NCI-H1105 treated with DMSO at 0.1 percent for 48 hours (cell line): ENCODE data around the gene CDK4.

Experiments
- DNase-seq: peaks from one replicate; lab custom pipeline; 2025; lab: John Stamatoyannopoulos, UW

CDK4 gene

DNA sequence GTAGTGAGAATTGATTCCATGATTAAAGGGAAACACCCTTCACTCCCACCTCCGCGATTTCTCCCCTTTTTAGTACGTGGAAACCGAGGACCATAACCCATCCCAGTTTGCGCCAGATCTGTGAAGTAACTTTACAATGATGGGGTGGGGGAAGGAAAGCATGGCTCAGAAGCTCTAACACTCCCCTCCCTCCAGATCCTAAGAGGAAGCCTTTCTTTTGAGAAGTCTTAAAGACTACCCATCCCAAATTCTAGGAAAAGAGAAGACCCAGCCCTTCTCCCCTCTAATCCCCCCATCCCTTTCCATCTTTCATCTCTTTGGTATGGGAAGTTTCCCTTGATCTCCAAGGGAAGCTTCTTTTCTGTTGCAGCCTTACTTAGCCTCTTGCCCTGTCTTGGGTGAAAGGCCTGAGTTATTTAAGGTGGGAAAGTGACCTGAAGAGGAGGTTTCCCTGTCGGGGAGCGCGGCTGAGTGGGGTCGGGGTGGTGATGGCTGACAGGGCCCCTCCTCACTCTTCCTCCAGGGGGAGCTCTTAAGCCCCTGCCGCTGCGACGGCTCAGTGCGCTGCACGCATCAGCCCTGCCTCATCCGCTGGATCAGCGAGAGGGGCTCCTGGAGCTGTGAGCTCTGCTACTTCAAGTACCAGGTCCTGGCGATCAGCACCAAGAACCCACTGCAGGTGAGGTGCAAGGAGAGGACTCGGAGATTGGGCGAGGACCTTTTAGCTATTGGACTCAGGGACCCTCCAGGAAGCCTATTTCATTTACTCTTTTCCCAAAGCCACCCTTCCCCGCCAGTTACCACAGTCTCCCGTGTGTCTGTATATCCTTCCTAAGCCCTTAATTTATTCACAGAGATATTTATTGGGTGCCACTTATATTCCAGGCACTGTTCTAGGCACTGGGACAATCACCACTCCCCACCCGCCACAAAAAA, 4.6 kb upstream of the CDK4 start:
- DNase-seq, result no peak

DNA sequence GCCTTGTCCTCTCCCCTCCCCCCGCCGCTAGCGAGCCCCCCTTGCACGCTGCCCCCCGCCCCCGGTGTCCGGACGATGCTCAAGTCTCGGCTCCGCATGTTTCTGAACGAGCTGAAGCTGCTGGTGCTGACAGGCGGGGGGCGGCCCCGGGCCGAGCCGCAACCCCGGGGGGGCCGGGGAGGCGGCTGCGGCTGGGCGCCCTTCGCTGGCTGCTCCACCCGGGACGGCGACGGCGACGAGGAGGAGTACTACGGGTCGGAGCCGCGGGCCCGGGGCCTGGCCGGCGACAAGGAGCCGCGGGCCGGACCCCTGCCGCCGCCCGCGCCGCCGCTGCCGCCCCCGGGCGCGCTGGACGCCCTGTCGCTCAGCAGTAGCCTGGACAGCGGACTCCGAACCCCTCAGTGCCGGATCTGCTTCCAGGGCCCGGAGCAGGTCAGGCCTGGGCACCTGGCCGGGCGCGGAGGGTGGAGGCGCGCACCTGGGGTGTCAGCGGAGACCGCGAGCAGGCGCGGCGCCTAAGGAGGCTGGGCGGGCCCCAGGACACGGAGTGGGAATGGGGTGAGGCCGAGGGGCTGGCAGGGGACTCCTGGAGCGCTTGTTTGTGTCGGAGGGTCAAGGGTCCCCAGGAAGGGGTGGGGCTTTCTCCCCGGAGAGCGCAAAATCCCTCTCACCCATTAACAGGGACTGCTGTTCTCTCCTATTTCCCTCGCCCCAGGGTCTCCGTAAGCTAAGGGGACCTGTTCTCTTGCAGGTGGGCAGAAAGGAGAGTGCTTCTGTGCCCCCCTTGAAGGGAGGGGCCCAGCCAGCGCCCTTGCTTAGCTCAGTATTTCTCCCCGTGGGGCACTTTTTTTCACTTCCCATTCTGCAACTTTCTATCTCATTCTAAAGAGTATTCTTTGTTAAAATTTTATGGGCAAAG, 3.6 kb upstream of the CDK4 start:
- DNase-seq, result no peak

DNA sequence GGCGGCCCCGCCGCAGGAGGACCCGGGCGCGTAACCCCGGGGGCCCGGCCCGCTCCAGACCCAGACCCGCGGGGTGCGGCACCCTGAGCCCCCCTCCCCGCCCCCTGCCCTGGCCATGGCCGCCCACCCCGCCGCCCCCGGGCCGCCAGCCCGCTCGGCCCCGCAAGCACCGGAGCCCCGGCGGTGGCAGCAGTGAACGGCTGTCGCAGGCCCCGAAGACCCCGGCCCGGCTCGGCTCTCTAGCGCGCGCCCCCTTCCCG, 3.0 kb upstream of the CDK4 start:
- no peak for DNase-seq

DNA sequence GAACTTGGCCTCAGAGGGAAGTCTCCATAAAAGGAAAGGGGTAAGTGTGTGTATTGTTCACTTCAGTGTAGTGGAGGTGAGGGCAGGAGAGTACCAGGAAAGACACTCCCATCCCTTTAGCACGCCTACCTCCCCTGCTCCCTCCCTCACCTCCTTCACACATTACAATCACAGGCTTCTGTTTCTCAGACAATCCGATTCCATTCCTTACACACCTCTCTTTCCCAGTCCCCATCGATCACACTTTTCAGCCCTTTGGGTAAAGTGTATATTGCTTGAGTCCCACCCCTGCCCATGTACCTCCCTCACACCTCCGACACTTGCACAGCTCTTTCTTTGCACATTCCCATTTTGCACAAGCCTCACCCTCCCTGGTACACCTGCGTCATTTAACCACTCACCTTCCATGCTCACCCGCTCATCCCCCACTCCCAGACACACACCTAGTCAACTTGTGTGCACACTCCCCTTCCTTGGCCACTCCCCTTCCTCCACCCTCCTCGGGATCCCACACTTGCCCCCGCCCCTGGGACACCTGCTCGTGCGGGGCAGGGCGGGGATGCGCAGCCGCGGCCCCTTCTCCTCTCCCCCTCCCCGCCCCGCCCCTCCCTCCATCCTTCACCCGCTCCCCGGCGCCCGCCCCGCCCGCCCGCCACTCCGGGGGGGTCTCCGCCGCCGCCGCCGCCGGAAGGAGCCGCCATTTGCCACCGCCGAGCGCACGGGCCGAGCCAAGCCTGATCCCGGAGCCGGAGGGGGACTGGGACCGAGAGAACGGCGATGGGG, 2.5 kb upstream of the CDK4 start, which contains the start of gene MARCHF9:
Gene MARCHF9 (plus strand): TSS at position 693 of the 783 bp plus-strand sequence. CDS start 426 bp downstream, outside the sequence.
- peak; percentile 70 for DNase-seq

DNA sequence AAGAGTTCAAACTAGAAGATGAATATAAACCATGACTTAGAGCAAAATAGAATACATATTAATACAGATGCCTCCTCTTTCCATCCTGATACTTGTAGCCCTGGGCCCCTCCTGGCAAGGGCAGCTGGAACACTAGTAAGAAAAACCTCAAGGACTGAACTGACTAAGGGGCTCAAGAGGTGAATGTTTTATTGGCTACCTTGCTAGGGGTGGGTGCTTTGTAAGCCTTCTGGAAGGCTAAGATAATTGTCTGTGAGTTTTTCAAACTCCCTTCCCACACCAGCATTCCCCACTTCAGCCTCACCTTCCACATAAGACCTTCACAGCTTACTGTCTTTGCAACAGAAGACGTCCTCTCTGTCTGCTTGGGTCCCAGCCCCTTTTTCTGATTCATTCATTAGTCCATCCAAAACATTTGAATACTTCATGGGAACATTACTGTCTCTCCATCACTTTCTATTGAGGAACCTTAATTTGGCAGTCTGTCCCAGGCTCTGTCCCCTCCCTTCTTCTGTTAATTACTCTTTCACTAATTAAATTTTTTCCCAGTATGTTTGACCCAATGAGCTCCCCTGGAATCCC, 1.7 kb upstream of the CDK4 start:
- no peak for DNase-seq

DNA sequence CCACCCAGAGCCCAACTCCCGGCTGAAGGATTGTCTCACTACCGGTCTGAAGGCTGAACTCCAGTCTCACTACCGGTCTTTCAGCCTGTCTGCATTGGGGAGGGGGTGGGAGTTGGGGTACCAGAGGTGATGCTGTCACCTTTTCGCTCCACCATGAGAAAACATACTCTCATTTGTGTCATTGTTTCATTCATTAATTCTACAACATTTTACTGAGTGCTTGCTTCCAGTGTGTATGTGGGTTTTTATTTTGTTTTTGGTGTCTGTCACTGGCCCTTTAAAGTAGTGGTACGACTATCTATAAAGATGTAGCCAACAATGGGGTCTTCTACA, 524 bp upstream of the CDK4 start:
- DNase-seq, result no peak

DNA sequence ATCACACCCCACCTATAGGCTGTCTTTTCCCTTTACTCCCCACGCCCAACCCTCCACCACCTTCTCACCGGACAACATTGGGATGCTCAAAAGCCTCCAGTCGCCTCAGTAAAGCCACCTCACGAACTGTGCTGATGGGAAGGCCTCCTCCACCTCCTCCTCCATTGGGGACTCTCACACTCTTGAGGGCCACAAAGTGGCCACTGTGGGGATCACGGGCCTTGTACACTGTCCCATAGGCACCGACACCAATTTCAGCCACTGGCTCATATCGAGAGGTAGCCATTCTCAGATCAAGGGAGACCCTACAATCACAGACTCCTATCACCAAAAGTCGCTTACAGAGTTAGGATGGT, 700 bp downstream of the CDK4 start:
- DNase-seq, result no peak

DNA sequence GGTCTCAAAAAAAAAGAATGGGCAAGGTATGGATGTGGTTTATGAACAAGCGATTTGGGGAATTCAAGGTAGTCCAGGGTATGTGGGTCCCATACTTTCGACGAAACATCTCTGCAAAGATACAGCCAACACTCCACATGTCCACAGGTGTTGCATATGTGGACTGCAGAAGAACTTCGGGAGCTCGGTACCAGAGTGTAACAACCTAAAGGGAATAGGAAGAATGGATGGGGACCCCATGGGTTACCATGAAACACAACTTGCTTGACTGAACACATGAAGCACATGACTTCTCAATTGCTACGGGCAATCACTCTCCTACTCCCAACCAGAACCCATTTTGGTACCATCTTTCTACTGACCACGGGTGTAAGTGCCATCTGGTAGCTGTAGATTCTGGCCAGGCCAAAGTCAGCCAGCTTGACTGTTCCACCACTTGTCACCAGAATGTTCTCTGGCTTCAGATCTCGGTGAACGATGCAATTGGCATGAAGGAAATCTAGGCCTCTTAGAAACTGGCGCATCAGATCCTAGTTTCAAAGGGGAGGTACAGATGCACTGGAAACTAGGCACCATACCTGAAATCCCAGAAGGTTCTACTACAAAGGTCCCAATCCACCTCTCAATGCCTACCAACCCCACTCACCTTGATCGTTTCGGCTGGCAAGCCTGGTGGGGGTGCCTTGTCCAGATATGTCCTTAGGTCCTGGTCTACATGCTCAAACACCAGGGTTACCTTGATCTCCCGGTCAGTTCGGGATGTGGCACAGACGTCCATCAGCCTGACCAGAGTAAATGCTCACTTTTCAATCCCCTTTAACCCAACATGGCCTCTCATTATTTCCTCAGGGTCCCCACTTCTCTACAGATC, 1.3 kb downstream of the CDK4 start:
- no peak for DNase-seq

DNA sequence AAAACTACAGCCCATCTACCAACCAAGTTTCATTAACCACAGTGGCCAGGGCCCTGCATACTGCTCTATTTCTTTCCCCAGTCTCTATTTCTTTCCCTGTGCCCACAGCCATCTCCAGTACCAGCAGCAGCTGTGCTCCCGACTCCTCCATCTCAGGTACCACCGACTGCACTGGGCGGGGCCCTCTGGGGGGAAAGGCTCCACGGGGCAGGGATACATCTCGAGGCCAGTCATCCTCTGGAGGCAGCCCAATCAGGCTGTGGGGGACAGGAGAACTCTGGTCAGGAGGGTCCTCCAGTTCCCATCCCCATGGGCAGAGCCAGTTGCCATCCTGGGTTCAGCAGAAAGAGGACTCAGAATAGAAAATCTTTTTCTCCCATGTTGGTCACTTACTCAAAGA, 3.0 kb downstream of the CDK4 start:
- DNase-seq, result no peak

DNA sequence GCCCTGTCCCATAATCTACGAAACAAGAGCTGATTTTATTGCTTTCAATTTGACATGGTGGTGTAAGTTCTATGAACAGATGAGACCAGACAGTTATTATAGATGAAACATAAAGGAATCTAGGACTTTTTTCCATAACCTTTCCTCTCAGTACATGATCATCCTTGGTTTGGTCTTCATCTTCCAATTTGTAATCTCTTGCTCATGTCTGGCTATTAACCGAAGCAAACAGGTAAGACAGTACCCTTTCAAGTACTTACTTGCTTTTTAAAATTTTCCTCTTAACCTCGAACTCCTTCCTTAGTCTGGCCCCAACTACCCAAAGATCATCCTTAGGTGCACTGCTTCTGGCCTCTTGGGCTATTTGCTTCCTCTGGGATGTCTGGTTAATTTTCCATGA, 6.1 kb downstream of the CDK4 start:
- DNase-seq, result no peak

DNA sequence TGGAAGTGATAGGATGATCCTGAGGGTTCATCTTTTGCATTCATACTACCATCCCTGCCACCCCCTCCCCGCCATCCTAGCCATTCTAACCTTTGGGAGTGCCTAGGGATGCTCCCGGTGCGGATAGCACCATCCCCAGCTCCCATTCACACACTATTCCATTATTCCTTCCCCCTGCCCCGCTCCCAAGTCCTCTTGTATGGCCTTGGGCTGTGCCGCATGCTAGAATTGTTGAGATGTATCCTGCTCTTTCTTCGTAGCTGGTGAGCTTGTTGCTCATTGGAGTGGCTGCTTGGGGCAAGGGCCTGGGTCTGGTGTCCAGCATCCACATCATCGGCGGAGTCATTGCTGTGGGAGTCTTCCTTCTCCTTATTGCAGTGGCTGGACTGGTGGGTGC, 6.6 kb downstream of the CDK4 start:
- DNase-seq, result no peak

DNA sequence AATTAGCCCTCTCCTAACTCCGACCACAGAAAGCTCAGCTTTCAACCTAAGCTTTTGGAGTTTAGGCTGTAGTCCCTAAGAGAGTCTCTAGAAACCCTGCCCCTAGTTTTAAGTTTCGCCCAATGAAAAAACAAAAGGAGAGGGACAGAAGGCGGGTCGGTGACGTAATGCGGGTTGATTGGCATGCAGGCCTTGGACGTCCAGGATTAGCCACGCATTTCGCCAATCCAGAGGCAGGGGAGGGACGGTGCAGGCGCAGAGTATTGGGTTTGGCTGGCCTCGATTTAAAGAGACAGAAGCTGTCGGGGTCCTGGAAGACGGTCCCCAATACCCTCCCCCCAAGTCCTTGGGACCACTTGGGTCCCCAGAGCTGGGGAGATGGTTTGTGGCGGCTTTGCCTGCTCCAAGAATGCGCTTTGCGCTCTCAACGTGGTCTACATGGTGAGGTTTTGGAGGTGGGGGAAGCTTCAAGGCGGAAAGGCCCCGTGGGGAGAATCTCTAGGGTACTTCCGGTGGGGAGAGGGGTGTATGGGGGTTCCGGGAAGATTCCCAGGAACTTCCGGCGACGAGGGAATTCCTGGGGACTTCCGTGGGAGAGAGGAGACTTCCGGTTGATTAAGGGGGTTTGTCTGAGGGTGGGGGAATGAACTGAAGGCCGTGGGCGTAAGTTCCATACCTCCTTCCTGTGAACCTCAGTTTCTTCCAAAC, 7.2 kb downstream of the CDK4 start, which contains the start of gene TSPAN31:
Gene TSPAN31 (plus strand): TSS at position 263 of the 708 bp plus-strand sequence. CDS start 116 bp downstream, at position 379.
- peak; percentile 90 for DNase-seq

DNA sequence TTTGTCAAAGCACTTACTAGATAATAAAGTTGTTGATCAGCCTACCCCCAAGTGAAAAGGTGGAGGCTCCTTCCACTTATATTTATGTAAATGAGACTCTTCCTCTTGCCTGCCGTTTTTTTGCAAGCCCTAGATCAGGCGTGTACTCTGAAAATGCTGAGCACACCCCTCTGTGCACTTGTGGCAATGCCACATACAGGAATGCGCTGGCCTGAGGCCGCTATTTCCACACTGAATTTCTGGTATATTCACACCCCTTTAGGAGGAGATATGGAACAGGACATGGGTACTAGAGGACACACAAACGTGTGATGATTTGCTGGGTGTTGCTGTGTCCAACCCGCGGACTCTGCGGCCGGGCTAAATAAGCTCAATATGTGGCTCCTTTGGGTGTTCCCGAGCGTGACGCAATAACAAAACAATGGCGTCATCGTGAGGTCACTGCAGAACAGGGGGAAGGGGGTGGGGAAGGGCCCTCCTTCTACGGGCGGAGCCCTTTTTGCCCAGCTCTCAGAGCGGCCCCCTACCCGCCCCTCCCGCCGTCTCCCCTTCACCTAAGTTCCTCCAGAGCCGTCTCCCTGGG, 7.8 kb downstream of the CDK4 start:
- DNase-seq, result no peak

DNA sequence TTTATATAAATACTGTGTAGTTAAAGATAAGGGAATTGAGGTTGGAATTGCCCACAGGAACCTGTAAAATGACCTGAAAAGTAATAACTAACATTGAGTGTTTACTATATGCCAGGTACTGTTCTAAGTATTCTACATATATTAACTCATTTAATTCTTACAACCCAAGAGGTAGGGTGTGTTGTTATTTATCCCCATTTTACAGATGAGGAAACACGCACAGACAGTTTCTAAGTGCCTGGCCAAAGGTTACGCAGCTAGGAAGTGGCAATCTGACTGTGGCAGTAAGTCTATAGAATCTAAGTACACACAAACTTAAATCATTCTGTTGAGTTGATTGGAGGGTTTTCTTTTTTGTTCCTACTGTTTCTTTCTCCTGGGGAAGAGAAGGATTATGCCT, 8.3 kb downstream of the CDK4 start:
- DNase-seq, result no peak

DNA sequence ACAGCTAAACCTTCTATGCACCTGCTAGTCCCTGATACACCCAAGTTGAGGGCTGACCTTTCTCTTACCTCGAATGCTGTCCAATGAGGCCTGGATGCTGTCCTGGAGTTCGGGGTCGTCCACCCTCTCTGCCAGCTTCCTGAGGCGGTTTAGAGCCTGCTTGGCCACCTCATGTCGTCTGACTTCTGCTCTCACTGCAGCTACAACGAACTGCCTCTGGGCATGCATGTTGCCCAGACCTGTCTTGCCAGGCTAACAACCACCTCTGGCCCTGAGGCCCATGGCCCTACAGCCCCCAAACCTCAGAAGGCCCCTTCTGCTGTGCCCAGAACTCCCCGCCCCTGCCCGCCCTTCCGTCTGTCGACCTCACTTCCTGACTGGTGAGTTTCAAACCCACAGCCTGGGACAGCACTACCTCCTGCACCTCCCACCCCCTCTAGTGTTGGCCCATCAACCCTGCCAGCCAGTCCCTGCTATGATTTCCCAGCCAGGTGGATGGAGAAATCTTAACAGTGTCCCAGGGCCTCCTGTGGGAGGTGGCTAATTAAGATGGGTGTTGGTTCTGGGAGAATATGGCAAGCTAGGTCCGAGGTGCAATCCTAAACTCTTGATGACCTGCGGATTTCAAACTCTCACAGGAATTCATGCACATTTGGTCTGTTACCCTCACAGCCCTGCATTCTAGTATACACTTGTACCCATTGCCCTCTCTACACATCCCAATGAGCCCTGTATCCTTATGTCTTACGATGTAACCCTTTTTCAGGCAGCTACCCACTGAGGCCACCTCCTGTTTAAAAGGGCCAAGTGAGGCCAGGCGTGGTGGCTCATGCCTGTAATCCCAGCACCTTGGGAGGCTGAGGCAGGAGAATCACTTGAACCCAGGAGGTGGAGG, 10.0 kb downstream of the CDK4 start:
- no peak for DNase-seq

DNA sequence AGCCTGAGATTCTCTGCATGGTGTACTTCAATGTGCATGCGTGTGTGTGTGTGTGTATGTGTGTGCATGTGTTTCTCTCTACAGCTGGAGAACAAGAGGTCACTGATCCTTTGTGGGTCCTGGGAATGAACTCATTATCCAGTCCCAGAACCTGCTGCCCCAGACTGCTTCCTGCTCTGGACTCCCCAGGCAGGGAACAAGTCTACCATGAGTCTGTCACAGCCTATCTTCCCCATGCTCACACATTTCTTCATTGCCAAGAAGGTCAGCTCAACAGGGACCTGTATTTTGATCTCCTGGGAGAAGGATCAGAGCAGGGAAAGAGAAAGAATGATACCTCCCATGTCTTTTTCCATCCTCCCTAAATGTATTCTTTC, 10.7 kb downstream of the CDK4 start:
- DNase-seq, result no peak

DNA sequence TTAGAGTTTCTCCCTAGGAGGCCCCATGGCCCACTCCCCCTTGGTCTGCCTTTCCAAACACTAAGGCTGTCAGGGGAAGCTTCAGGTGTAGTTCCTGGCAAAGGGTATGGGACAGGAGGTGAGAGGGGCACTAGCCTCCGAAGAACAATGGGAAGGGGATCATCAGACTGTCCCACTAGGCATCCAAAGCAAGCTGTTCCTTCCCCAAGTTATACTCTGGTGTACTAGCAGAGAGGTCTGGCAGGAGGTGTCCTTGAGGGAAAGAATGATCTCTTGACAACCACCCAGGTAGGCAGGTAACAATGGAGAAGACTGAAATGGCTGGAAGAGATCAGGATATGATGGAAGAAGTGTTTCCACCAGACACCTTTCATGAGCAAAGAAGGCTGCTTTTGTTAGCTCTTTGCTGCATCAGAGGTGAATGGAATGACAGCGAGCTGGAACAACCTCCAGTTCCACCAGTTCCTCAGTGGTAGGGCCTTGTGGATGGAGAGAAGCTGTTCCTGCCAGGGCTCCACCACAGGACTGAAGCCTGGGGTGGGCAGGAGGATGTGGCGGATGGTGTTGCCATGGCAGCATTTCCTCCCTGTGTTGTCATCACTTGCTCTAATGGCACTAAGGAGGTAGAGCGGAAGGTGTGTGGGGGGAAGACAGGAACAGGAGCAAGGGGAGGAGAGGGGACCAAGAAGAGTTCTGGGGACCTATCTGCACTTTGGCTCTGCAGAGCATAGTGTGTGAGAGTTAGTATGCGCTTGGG, 11.3 kb downstream of the CDK4 start:
- no peak for DNase-seq

DNA sequence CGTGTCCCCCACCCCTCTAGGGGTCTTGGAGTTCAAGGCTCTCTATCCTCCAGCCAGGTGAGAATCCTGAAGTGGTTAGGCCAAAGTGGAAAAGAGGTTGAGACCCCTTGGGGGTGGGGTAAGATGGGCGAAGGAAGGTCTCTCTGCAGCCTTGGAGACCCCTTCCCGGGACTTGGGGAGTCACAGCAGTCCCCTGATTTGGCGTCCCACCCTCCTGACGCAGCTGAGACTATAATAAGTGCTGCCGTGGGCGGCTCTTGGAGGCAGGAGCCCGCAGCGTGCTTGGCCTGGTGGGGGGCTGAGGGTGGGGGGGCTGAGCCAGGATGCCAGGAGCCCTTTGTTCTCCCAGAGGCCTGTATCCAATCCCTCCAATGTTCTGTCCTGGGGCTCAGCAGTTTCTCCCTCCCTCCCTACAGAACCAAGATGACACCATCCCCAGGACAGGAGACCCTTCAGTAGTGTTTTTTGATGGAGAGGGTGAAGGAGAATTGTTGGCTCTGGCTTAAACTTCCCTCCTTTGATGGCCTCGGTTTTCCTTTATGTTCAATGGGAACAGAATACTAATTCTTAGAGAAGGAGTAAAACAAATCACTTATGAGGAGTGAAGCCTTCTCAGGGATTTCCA, 12.1 kb downstream of the CDK4 start:
- DNase-seq, result no peak
